ENCODE measurements around the gene GIPR. TPM values are rescaled to one million over a fixed set of nuclear protein-coding genes. Genes with fewer than 3 reads are reported as not detected.

GIPR gene
- total RNA-seq, 4 donors from 2014 or later, result not detected

- intact Hi-C loops (cut with DNase I; ENCODE audit: low total_unique reads) (no loop called here), in situ Hi-C loops (cut with MboI; ENCODE audit: low sequenced_read_pairs in 4 of 4) (loop anchor here in 1 of 4 donors (25.0 kb wide), 1 partner anchor 118 kb away; no protein-coding TSS in a partner anchor)
- H3K27ac ChIP-seq, result no peak overlapping the region
- no peaks in the 10 kb centered on the region for H3K9me3 ChIP-seq
- H3K4me1 ChIP-seq, result no peaks in the 10 kb centered on the region
- no peak for TF ChIP-seq CTCF (IDR thresholded peaks at IDR 0.05 in 4 of 5, conservative IDR thresholded peaks at IDR 0.05 in 1 of 5)
- no peak for TF ChIP-seq POLR2A (IDR thresholded peaks at IDR 0.05)
- H3K27me3 ChIP-seq, result peaks cover 0 to 4% (median 0%) of the 10 kb centered on the region in 3 donors
- H3K4me3 ChIP-seq, result no peak overlapping the region
- H3K36me3 ChIP-seq, result no peaks in the 10 kb centered on the region
- DNase-seq (no peak), ATAC-seq (no peak)
Observed at GRCh38 chr19:45655073-45655472, 12.9 kb upstream of the GIPR start.

GRCh38 chr19:45657520-45658167 lies 10.4 kb upstream of the GIPR start:
- DNase-seq, result no peak

GRCh38 chr19:45659096-45659729 lies 8.8 kb upstream of the GIPR start:
- H3K36me3 ChIP-seq, result no peaks in the 10 kb centered on the region
- H3K4me3 ChIP-seq, result no peak overlapping the region
- intact Hi-C loops (cut with DNase I; ENCODE audit: low total_unique reads) (no loop called here), in situ Hi-C loops (cut with MboI; ENCODE audit: low sequenced_read_pairs in 4 of 4) (loop anchor here in 1 of 4 donors (25.0 kb wide), 1 partner anchor 122 kb away; no protein-coding TSS in a partner anchor)
- DNase-seq, result no peak
- no peak for ATAC-seq
- no peak for TF ChIP-seq POLR2A (IDR thresholded peaks at IDR 0.05)
- TF ChIP-seq CTCF (IDR thresholded peaks at IDR 0.05 in 4 of 5, conservative IDR thresholded peaks at IDR 0.05 in 1 of 5), result no peak
- no peak overlapping the region for H3K27ac ChIP-seq
- H3K4me1 ChIP-seq, result no peaks in the 10 kb centered on the region
- no peaks in the 10 kb centered on the region for H3K9me3 ChIP-seq
- peaks cover 5 to 11% (median 5%) of the 10 kb centered on the region in 3 donors for H3K27me3 ChIP-seq

More at GRCh38 chr19:45657520-45658167, 10.4 kb upstream of the GIPR start:
- Histone ChIP-seq H3K9me3 (no peaks in the 10 kb centered on the region), H3K27me3 (peaks cover 0 to 5% (median 4%) of the 10 kb centered on the region in 3 donors), H3K36me3 (no peaks in the 10 kb centered on the region), H3K27ac (no peak overlapping the region), H3K4me3 (no peak overlapping the region), H3K4me1 (no peaks in the 10 kb centered on the region)
- in situ Hi-C loops (cut with MboI; ENCODE audit: low sequenced_read_pairs in 4 of 4), result loop anchor here in 1 of 4 donors (25.0 kb wide), 1 partner anchor 120 kb away; no protein-coding TSS in a partner anchor
- ATAC-seq, result no peak
- TF ChIP-seq CTCF (IDR thresholded peaks at IDR 0.05 in 4 of 5, conservative IDR thresholded peaks at IDR 0.05 in 1 of 5) (no peak), POLR2A (IDR thresholded peaks at IDR 0.05) (no peak)
- intact Hi-C loops (cut with DNase I; ENCODE audit: low total_unique reads), result no loop called here

GRCh38 chr19:45660636-45661035 lies 7.4 kb upstream of the GIPR start:
- TF ChIP-seq CTCF (IDR thresholded peaks at IDR 0.05 in 4 of 5, conservative IDR thresholded peaks at IDR 0.05 in 1 of 5) (no peak), POLR2A (IDR thresholded peaks at IDR 0.05) (no peak)
- no peaks in the 10 kb centered on the region for H3K36me3 ChIP-seq
- in situ Hi-C loops (cut with MboI; ENCODE audit: low sequenced_read_pairs in 4 of 4), result loop anchor here in 1 of 4 donors (25.0 kb wide), 1 partner anchor 123 kb away; no protein-coding TSS in a partner anchor
- H3K9me3 ChIP-seq, result no peaks in the 10 kb centered on the region
- no peak overlapping the region for H3K4me3 ChIP-seq
- H3K27ac ChIP-seq, result no peak overlapping the region
- no peak for DNase-seq
- ATAC-seq, result no peak
- H3K27me3 ChIP-seq, result peaks cover 15 to 21% (median 15%) of the 10 kb centered on the region in 3 donors
- H3K4me1 ChIP-seq, result no peaks in the 10 kb centered on the region
- intact Hi-C loops (cut with DNase I; ENCODE audit: low total_unique reads), result no loop called here

Data from gastrocnemius medialis (tissue), 4 donors.